GM20000 (cell line): ENCODE measurements around the gene MRPL33.

Experiments
- DNase-seq: peaks from one replicate; pipeline ENCODE4 v3.0.0; 2012; ENCODE audit warnings: low spot score
- TF ChIP-seq, protein P1 (sequence below): IDR thresholded peaks from 2 replicates; pipeline ENCODE4 v1.5.1; 2012; ENCODE audit warnings: mild to moderate bottlenecking, control low read depth; ENCODE audit errors: extremely low read depth, missing control alignments

Gene MRPL33

DNA sequence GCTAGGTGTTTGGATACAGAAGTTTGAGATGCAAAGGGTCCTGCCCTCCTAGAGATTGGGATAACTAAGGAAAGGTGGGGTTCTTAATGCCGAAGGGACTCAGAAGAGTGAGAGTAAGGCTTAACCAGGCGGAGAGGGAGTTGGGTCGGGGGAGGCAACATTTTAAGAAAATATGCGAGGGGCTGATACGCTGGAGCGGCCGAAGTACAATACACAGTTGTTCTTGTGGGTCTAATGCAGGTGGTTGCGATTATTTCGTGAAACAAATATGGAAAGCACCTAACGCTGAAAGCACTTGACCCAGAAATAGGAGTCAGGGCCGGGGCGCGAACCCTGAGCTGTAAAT, 344 bp upstream of the MRPL33 start:
- TF ChIP-seq, protein P1, sequence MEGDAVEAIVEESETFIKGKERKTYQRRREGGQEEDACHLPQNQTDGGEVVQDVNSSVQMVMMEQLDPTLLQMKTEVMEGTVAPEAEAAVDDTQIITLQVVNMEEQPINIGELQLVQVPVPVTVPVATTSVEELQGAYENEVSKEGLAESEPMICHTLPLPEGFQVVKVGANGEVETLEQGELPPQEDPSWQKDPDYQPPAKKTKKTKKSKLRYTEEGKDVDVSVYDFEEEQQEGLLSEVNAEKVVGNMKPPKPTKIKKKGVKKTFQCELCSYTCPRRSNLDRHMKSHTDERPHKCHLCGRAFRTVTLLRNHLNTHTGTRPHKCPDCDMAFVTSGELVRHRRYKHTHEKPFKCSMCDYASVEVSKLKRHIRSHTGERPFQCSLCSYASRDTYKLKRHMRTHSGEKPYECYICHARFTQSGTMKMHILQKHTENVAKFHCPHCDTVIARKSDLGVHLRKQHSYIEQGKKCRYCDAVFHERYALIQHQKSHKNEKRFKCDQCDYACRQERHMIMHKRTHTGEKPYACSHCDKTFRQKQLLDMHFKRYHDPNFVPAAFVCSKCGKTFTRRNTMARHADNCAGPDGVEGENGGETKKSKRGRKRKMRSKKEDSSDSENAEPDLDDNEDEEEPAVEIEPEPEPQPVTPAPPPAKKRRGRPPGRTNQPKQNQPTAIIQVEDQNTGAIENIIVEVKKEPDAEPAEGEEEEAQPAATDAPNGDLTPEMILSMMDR: no peak
- no peak for DNase-seq

GRCh38 chr2:27772804-27773203, 1.3 kb downstream of the MRPL33 start:
- TF ChIP-seq, protein P1: no peak

DNA sequence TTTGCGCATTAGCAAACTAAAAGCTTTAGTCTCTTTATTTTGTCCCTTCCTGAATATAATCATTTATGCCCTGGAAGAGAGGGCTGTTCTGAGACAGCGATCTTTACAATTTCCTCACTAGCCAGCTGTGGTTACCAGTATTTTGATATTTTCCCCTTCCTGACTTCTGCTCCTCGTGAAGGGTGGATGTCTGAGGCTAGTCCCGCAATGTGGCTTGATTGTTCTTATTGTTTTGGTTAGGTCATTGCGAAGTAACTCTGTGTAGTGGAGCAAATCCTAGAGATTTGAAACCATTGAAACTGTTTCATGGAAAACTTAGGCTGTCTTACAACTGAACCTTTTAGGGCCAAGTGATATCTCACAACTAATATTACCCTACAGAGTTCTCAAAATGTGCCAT, 2.4 kb downstream of the MRPL33 start:
- TF ChIP-seq, protein P1: no peak
- DNase-seq: no peak

More at GRCh38 chr2:27772804-27773203, 1.3 kb downstream of the MRPL33 start:
- no peak for DNase-seq

DNA sequence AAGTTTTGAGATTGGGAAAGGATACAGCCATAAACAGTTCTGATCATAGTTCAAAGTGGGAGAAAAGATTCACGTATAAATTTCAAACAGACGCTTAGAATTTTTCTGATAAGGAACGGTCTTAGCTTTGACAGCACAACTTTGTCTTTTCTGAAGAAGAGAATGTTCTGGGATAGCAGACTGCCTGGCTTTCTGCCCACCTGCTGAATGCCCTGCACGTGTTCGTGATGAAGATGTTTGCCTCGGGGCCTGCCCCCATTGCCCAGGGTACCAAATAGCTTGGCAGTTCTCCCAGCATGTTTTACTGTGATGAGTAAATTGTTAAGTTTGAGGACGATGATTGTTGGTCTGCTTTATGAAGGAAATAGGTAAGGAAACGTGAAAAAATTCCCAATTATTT, 4.6 kb downstream of the MRPL33 start:
- DNase-seq: no peak
- TF ChIP-seq, protein P1: no peak

GRCh38 chr2:27776696-27777095, 5.2 kb downstream of the MRPL33 start:
- TF ChIP-seq, protein P1: no peak
- no peak for DNase-seq

GRCh38 chr2:27779417-27780055, 8.0 kb downstream of the MRPL33 start:
- TF ChIP-seq, protein P1: no peak
- no peak for DNase-seq

- TF ChIP-seq, protein P1: no peak
- no peak for DNase-seq
Measured at GRCh38 chr2:27781496-27781895, 10.0 kb downstream of the MRPL33 start.
